NCI-H146 treated with DMSO at 0.1 percent for 48 hours (cell line): ENCODE results near the gene CBY1.

Experiments used
- DNase-seq: peaks from one replicate; lab custom pipeline; 2025; ENCODE audit not compliant: unreplicated experiment; lab: John Stamatoyannopoulos, UW

Gene CBY1

GRCh38 chr22:38649841-38650522 is 6.5 kb upstream of the CBY1 start:
- no peak for DNase-seq

GRCh38 chr22:38652859-38653258 is 3.6 kb upstream of the CBY1 start:
- no peak for DNase-seq

- no peak for DNase-seq
Observed at GRCh38 chr22:38653741-38654140, 2.7 kb upstream of the CBY1 start.

GRCh38 chr22:38655519-38656255 is 751 bp upstream of the CBY1 start:
- peak; percentile 34 for DNase-seq

GRCh38 chr22:38657045-38657909 is 839 bp downstream of the CBY1 start:
- DNase-seq: peak; percentile 19

- no peak for DNase-seq
Observed at GRCh38 chr22:38674888-38675287, 18.4 kb downstream of the CBY1 start.

- DNase-seq: no peak
Observed at GRCh38 chr22:38675833-38676232, 19.4 kb downstream of the CBY1 start.

GRCh38 chr22:38681582-38682335 is 25.3 kb downstream of the CBY1 start, which contains the start of gene TOMM22:
Gene TOMM22, plus strand, starts transcription at chr22:38681957. Its CDS starts 22 bp downstream, at chr22:38681979.
- peak; percentile 51 for DNase-seq

GRCh38 chr22:38684895-38685294 is 28.5 kb downstream of the CBY1 start:
- no peak for DNase-seq

- DNase-seq: no peak
Observed at GRCh38 chr22:38685761-38686160, 29.3 kb downstream of the CBY1 start.

- no peak for DNase-seq
Observed at GRCh38 chr22:38689651-38690050, 33.2 kb downstream of the CBY1 start.

GRCh38 chr22:38694049-38694448 is 37.6 kb downstream of the CBY1 start:
- DNase-seq: no peak

GRCh38 chr22:38694940-38695339 is 38.5 kb downstream of the CBY1 start:
- no peak for DNase-seq

GRCh38 chr22:38696606-38697424 is 40.4 kb downstream of the CBY1 start:
- no peak for DNase-seq

GRCh38 chr22:38697425-38698089 is 41.1 kb downstream of the CBY1 start:
- no peak for DNase-seq

GRCh38 chr22:38698407-38699094 is 42.1 kb downstream of the CBY1 start:
- no peak for DNase-seq

GRCh38 chr22:38699143-38699542 is 42.7 kb downstream of the CBY1 start:
- DNase-seq: no peak

- no peak for DNase-seq
Observed at GRCh38 chr22:38699784-38700183, 43.3 kb downstream of the CBY1 start.

- no peak for DNase-seq
Observed at GRCh38 chr22:38700270-38700788, 43.9 kb downstream of the CBY1 start.
